SU-DHL-6 (cell line): ENCODE results near the gene CCDC106.

Source experiments
- CTCF ChIP-seq: fragments of 200-600 bp; sonication (generic); IDR thresholded peaks from one replicate; pipeline ENCODE4 v1.5.1; 2017; ENCODE audit warnings: antibody characterized with exemption, mild to moderate bottlenecking, low read length, moderate library complexity; ENCODE audit not compliant: insufficient read depth, poor library complexity, severe bottlenecking
- EZH2phosphoT487 ChIP-seq: fragments of 200-600 bp; sonication (generic), shearing (Covaris generic); conservative IDR thresholded peaks from 2 replicates; pipeline ENCODE4 v1.6.1; 2018; ENCODE audit warnings: mild to moderate bottlenecking, antibody characterized with exemption, low read length, moderate library complexity, mixed read lengths

- no peak for TF ChIP-seq CTCF
- TF ChIP-seq EZH2phosphoT487, result no peak
Observed at GRCh38 chr19:55686311-55687050, 38.5 kb downstream of the CCDC106 start.
